Fibroblast of the aortic adventitia (primary cell): ENCODE measurements around the gene CRYGN. TPM values are rescaled to one million over a fixed set of nuclear protein-coding genes. Genes with fewer than 3 reads are reported as not detected.
A peak's percentile ranks its signal among the peaks of the same experiment; 100 is the strongest.

Experiments used
- DNase-seq: peaks from one replicate; pipeline ENCODE4 v3.0.0-alpha.2; 2010; ENCODE audit warnings: low read depth
- H3K4me3 ChIP-seq: 2 replicates; pipeline ENCODE4 v1.5.1; 2011; ENCODE audit warnings: low read depth, mild to moderate bottlenecking, control low read depth, low read length, moderate library complexity
- CTCF ChIP-seq: IDR thresholded peaks from 2 replicates; pipeline ENCODE4 v1.5.1; 2011; ENCODE audit warnings: mild to moderate bottlenecking, low read length, control low read depth, inconsistent platforms; ENCODE audit not compliant: insufficient read depth
- total RNA-seq: library from RNA; depleted of rRNA; stranded (reverse); fragments of >200 nt; gene quantifications from 2 replicates; pipeline ENCODE4 v1.2.3, GENCODE V29; 2012; ENCODE audit warnings: low replicate concordance

Gene CRYGN
- total RNA-seq, 1 donor: 0.09 TPM

GRCh38 chr7:151403764-151404163 lies 36.2 kb downstream of the CRYGN start:
- H3K4me3 ChIP-seq: no peak overlapping the region
- peak; percentile 7 for DNase-seq
- TF ChIP-seq CTCF: no peak

- TF ChIP-seq CTCF: no peak
- DNase-seq: no peak
Measured at GRCh38 chr7:151402029-151402835, 37.7 kb downstream of the CRYGN start.

GRCh38 chr7:151400626-151401315 lies 39.2 kb downstream of the CRYGN start:
- no peak overlapping the region for H3K4me3 ChIP-seq
- DNase-seq: no peak
- no peak for TF ChIP-seq CTCF

More at GRCh38 chr7:151402029-151402835, 37.7 kb downstream of the CRYGN start:
- no peak overlapping the region for H3K4me3 ChIP-seq

GRCh38 chr7:151399906-151400305 lies 40.0 kb downstream of the CRYGN start:
- TF ChIP-seq CTCF: no peak
- no peak overlapping the region for H3K4me3 ChIP-seq
- DNase-seq: no peak

- H3K4me3 ChIP-seq: no peak overlapping the region
- no peak for DNase-seq
- TF ChIP-seq CTCF: no peak
Measured at GRCh38 chr7:151399305-151399601, 40.7 kb downstream of the CRYGN start.

GRCh38 chr7:151398446-151399304 lies 41.3 kb downstream of the CRYGN start:
- no peak for DNase-seq
- no peak overlapping the region for H3K4me3 ChIP-seq
- TF ChIP-seq CTCF: no peak
